K562 (cell line): ENCODE data around the gene KLHL22. TPM values are rescaled to one million over a fixed set of nuclear protein-coding genes. Genes with fewer than 3 reads are reported as not detected.
A peak's percentile ranks its signal among the peaks of the same experiment; 100 is the strongest.

ENCODE experiments used
- BMI1 ChIP-seq: fragments of 150-350 bp; IDR thresholded peaks from 2 replicates; pipeline ENCODE4 v1.6.1; 2014; ENCODE audit warnings: low read length
- CEBPB ChIP-seq: fragments of 450-650 bp; IDR thresholded peaks from 2 replicates; pipeline ENCODE4 v1.6.1; 2016; ENCODE audit warnings: missing genetic modification characterization, missing compliant biosample characterization
- HMG20A ChIP-seq: fragments of 450-650 bp; formaldehyde crosslinking; conservative IDR thresholded peaks from 2 replicates; pipeline ENCODE4 v1.4.0; 2020; ENCODE audit warnings: mild to moderate bottlenecking, mixed read lengths
- ILK ChIP-seq: fragments of 450-650 bp; IDR thresholded peaks from 2 replicates; pipeline ENCODE4 v1.6.1; 2016; ENCODE audit warnings: missing genetic modification characterization, low read depth, mild to moderate bottlenecking, missing compliant biosample characterization, moderate library complexity, borderline replicate concordance
- JUNB ChIP-seq: fragments of 450-650 bp; formaldehyde crosslinking; conservative IDR thresholded peaks from 2 replicates; pipeline ENCODE4 v1.4.0; 2020; ENCODE audit warnings: mild to moderate bottlenecking
- KDM5B ChIP-seq: fragments of 200-600 bp; sonication (generic); IDR thresholded peaks from 2 replicates; pipeline ENCODE4 v1.6.1; 2012; ENCODE audit warnings: low read depth, mild to moderate bottlenecking, moderate library complexity, low read length, control low read depth, inconsistent platforms; ENCODE audit not compliant: insufficient replicate concordance
- OTX1 ChIP-seq: fragments of 450-650 bp; formaldehyde crosslinking; IDR thresholded peaks from 2 replicates; pipeline ENCODE4 v1.4.0; 2022; ENCODE audit warnings: mild to moderate bottlenecking
- PHB ChIP-seq: fragments of 250-450 bp; sonication (Bioruptor Pico); IDR thresholded peaks from 2 replicates; pipeline ENCODE4 v1.5.0; 2021
- PPARD ChIP-seq: fragments of 250-450 bp; sonication (Bioruptor Pico); IDR thresholded peaks from 2 replicates; pipeline ENCODE4 v1.8.0; 2022; ENCODE audit warnings: inconsistent platforms, mild to moderate bottlenecking, moderate library complexity
- SAFB ChIP-seq: fragments of 200-400 bp; formaldehyde crosslinking; IDR thresholded peaks from 2 replicates; pipeline ENCODE4 v1.6.1; 2017; ENCODE audit warnings: low read depth, low read length, borderline replicate concordance
- SREBF2 ChIP-seq: sonication (generic); formaldehyde crosslinking; IDR thresholded peaks from 2 replicates; pipeline ENCODE4 v1.4.0; 2020; ENCODE audit warnings: mild to moderate bottlenecking, missing genetic modification reagents
- ZBTB7A ChIP-seq: IDR thresholded peaks from 2 replicates; pipeline ENCODE4 v1.6.1; 2011; ENCODE audit warnings: low read depth, mild to moderate bottlenecking, low read length, moderate library complexity, borderline replicate concordance; ENCODE audit not compliant: control insufficient read depth
- ZNF134 ChIP-seq: fragments of 250-450 bp; sonication (Bioruptor Pico); conservative IDR thresholded peaks from 2 replicates; pipeline ENCODE4 v1.4.0; 2020
- ZNF175 ChIP-seq: fragments of 200-800 bp; sonication (Bioruptor generic); IDR thresholded peaks from 2 replicates; pipeline ENCODE4 v1.6.1; 2016; ENCODE audit warnings: low read depth, mild to moderate bottlenecking, missing genetic modification characterization, missing compliant biosample characterization
- ZNF699 ChIP-seq: fragments of 250-450 bp; sonication (Bioruptor Pico); IDR thresholded peaks from 2 replicates; pipeline ENCODE4 v1.8.0; 2021; ENCODE audit warnings: mild to moderate bottlenecking, moderate library complexity; ENCODE audit not compliant: insufficient replicate concordance
- ZZZ3 ChIP-seq: fragments of 450-650 bp; IDR thresholded peaks from 2 replicates; pipeline ENCODE4 v1.6.1; 2016; ENCODE audit warnings: antibody characterized with exemption, mild to moderate bottlenecking, moderate library complexity
- polyA plus RNA-seq, 8 experiments: library from polyadenylated mRNA; depleted of rRNA in 4 of 8; stranded (reverse) in 5 of 8; unstranded in 3 of 8; fragments of >200 nt; fragmentation: Nextera tagmentation in 2 of 8; fragmentation: Illumina TruSeq in 1 of 8; extraction: Ambion mirVana in 2 of 8; extraction: Trizol in 1 of 8; gene quantifications; 2 replicates each; pipeline versions ENCODE4 v1.2.1 to v1.2.3, GENCODE V29; 2011 to 2014; ENCODE audit warnings: inconsistent platforms in 1 of 8, missing spikeins in 1 of 8
- total RNA-seq, 7 experiments: library from RNA; depleted of rRNA in 6 of 7; stranded (reverse); fragments of >200 nt in 6 of 7; fragmentation: Illumina TruSeq in 2 of 7; extraction: Trizol in 2 of 7; gene quantifications; 2 replicates each; pipeline versions ENCODE4 v1.2.1 to v1.2.3, GENCODE V29; 2011 to 2021; ENCODE audit warnings: low replicate concordance in 1 of 7
- TF ChIP-seq, protein P1 (sequence below): fragments of 250-450 bp; sonication (Bioruptor Pico); IDR thresholded peaks from 2 replicates; pipeline ENCODE4 v1.8.0; 2022; ENCODE audit warnings: moderate library complexity, mild to moderate bottlenecking, inconsistent platforms
- TF ChIP-seq, protein P2 (sequence below): IDR thresholded peaks from 3 replicates; pipeline ENCODE4 v1.6.1; 2011; ENCODE audit warnings: borderline replicate concordance, mild to moderate bottlenecking, moderate library complexity; ENCODE audit not compliant: insufficient read length; ENCODE audit errors: extremely low read depth
- TF ChIP-seq, protein P3 (sequence below): sonication (generic); formaldehyde crosslinking; IDR thresholded peaks from 2 replicates; pipeline ENCODE4 v1.8.1; 2023; ENCODE audit warnings: missing genetic modification reagents, mild to moderate bottlenecking, borderline replicate concordance

The KLHL22 gene
- total and polyA plus RNA-seq, 9 of the 15 experiments (the other 6 are each of a cell fraction or from before 2014, with no cell fraction given): 1.3 to 25.6 (median 15.2) TPM

DNA sequence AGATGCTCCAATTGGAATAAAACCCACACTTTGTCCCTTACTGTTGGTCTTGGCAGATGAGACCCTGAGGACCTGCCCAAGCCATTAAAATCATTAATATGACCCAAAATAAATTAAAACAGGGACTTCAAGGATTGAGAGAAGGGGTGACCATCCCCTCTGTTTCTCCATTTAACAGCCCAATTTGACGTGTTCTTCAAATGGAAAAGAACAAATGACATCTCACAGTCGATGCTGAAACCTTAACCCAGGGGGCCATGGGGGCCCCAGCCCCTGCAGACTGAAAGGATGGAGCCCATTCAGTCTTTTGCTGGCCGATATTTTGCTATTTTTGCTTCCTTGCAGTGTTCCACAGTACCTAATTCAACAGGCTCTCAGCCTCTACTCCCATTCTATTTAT is 81.1 kb downstream of the KLHL22 start (continued):
- TF ChIP-seq, protein P1, sequence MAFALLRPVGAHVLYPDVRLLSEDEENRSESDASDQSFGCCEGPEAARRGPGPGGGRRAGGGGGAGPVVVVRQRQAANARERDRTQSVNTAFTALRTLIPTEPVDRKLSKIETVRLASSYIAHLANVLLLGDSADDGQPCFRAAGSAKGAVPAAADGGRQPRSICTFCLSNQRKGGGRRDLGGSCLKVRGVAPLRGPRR (CRISPR knock-in tag): 0 out of 2 replicates have a peak, but pooled peaks have one; percentile 67
- no peak for TF ChIP-seq SREBF2 (CRISPR knock-in tag)
- 0 out of 2 replicates have a peak, but pooled peaks have one; percentile 67 for TF ChIP-seq OTX1 (CRISPR knock-in tag)
- 0 out of 2 replicates have a peak, but pooled peaks have one; percentile 14 for TF ChIP-seq ZBTB7A
- no peak for TF ChIP-seq ILK (tag)
- 0 out of 2 replicates have a peak, but pooled peaks have one; percentile 69 for TF ChIP-seq PPARD (CRISPR knock-in tag)
- no peak for TF ChIP-seq BMI1
- TF ChIP-seq CEBPB (tag): no peak
- no peak for TF ChIP-seq PHB
- TF ChIP-seq KDM5B: no peak
- TF ChIP-seq, protein P2, sequence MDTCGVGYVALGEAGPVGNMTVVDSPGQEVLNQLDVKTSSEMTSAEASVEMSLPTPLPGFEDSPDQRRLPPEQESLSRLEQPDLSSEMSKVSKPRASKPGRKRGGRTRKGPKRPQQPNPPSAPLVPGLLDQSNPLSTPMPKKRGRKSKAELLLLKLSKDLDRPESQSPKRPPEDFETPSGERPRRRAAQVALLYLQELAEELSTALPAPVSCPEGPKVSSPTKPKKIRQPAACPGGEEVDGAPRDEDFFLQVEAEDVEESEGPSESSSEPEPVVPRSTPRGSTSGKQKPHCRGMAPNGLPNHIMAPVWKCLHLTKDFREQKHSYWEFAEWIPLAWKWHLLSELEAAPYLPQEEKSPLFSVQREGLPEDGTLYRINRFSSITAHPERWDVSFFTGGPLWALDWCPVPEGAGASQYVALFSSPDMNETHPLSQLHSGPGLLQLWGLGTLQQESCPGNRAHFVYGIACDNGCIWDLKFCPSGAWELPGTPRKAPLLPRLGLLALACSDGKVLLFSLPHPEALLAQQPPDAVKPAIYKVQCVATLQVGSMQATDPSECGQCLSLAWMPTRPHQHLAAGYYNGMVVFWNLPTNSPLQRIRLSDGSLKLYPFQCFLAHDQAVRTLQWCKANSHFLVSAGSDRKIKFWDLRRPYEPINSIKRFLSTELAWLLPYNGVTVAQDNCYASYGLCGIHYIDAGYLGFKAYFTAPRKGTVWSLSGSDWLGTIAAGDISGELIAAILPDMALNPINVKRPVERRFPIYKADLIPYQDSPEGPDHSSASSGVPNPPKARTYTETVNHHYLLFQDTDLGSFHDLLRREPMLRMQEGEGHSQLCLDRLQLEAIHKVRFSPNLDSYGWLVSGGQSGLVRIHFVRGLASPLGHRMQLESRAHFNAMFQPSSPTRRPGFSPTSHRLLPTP: no peak
- TF ChIP-seq SAFB: no peak
- TF ChIP-seq, protein P3, sequence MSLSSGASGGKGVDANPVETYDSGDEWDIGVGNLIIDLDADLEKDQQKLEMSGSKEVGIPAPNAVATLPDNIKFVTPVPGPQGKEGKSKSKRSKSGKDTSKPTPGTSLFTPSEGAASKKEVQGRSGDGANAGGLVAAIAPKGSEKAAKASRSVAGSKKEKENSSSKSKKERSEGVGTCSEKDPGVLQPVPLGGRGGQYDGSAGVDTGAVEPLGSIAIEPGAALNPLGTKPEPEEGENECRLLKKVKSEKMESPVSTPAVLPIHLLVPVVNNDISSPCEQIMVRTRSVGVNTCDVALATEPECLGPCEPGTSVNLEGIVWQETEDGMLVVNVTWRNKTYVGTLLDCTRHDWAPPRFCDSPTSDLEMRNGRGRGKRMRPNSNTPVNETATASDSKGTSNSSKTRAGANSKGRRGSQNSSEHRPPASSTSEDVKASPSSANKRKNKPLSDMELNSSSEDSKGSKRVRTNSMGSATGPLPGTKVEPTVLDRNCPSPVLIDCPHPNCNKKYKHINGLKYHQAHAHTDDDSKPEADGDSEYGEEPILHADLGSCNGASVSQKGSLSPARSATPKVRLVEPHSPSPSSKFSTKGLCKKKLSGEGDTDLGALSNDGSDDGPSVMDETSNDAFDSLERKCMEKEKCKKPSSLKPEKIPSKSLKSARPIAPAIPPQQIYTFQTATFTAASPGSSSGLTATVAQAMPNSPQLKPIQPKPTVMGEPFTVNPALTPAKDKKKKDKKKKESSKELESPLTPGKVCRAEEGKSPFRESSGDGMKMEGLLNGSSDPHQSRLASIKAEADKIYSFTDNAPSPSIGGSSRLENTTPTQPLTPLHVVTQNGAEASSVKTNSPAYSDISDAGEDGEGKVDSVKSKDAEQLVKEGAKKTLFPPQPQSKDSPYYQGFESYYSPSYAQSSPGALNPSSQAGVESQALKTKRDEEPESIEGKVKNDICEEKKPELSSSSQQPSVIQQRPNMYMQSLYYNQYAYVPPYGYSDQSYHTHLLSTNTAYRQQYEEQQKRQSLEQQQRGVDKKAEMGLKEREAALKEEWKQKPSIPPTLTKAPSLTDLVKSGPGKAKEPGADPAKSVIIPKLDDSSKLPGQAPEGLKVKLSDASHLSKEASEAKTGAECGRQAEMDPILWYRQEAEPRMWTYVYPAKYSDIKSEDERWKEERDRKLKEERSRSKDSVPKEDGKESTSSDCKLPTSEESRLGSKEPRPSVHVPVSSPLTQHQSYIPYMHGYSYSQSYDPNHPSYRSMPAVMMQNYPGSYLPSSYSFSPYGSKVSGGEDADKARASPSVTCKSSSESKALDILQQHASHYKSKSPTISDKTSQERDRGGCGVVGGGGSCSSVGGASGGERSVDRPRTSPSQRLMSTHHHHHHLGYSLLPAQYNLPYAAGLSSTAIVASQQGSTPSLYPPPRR: no peak
- no peak for TF ChIP-seq ZZZ3
- TF ChIP-seq JUNB: no peak
- 0 out of 2 replicates have a peak, but pooled peaks have one; percentile 46 for TF ChIP-seq HMG20A
- no peak for TF ChIP-seq ZNF699 (CRISPR knock-in tag)
- no peak for TF ChIP-seq ZNF175
- TF ChIP-seq ZNF134 (CRISPR knock-in tag): no peak
